ENCODE measurements around the gene MOV10L1. TPM values are rescaled to one million over a fixed set of nuclear protein-coding genes. Genes with fewer than 3 reads are reported as not detected.

Gene MOV10L1
- total and polyA plus RNA-seq, 5 donors from 2014 or later: not detected

GRCh38 chr22:50188356-50188755, 98.5 kb downstream of the MOV10L1 start:
- H3K36me3 Mint-ChIP-seq: peaks cover 5% of the 10 kb centered on the region
- Histone ChIP-seq H3K4me1 (ENCODE audit: control insufficient read depth, insufficient read depth, low read length, poor library complexity, severe bottlenecking) (peaks cover 72% of the 10 kb centered on the region), H3K27me3 (ENCODE audit: control insufficient read depth, insufficient read depth, low read length) (no peaks in the 10 kb centered on the region), H3K36me3 (ENCODE audit: control insufficient read depth, insufficient read depth, low read length) (no peaks in the 10 kb centered on the region), H3K27ac (ENCODE audit: insufficient read depth, low read length, poor library complexity, severe bottlenecking) (peak overlapping the region; percentile 97), H3K4me3 (ENCODE audit: low read depth, low read length) (no peak overlapping the region), H3K9me3 (ENCODE audit: control insufficient read depth in 2 of 2, low read length in 2 of 2) (no peaks in the 10 kb centered on the region)
- no peak for ATAC-seq (ENCODE audit: low read depth in 2 of 2)
- H3K4me1 Mint-ChIP-seq: peaks cover 4 to 60% (median 17%) of the 10 kb centered on the region in 4 donors
- H3K27me3 Mint-ChIP-seq: no peaks in the 10 kb centered on the region
- peak overlapping the region; percentile 4 to 99 (median 26) for H3K27ac Mint-ChIP-seq
- no peak for DNase-seq
- no peaks in the 10 kb centered on the region for H3K9me3 Mint-ChIP-seq
- peak overlapping the region; percentile 16 to 100 (median 84) for H3K4me3 Mint-ChIP-seq

GRCh38 chr22:50189184-50189848, 99.5 kb downstream of the MOV10L1 start:
- H3K36me3 Mint-ChIP-seq: peaks cover 5% of the 10 kb centered on the region
- peaks cover 2% of the 10 kb centered on the region for H3K36me3 ChIP-seq (ENCODE audit: control insufficient read depth, insufficient read depth, low read length)
- peak overlapping the region; percentile 92 to 95 (median 94) for H3K4me3 Mint-ChIP-seq
- H3K9me3 ChIP-seq (ENCODE audit: control insufficient read depth in 2 of 2, low read length in 2 of 2): no peaks in the 10 kb centered on the region
- H3K27me3 Mint-ChIP-seq: no peaks in the 10 kb centered on the region
- no peaks in the 10 kb centered on the region for H3K27me3 ChIP-seq (ENCODE audit: control insufficient read depth, insufficient read depth, low read length)
- H3K4me1 Mint-ChIP-seq: peaks cover 4 to 58% (median 17%) of the 10 kb centered on the region in 4 donors
- no peaks in the 10 kb centered on the region for H3K9me3 Mint-ChIP-seq
- ATAC-seq (ENCODE audit: low read depth in 2 of 2) (no peak), DNase-seq (peak in 1 of 3 donors; percentile 2)
- H3K4me1 ChIP-seq (ENCODE audit: control insufficient read depth, insufficient read depth, low read length, poor library complexity, severe bottlenecking): peaks cover 79% of the 10 kb centered on the region
- no peak overlapping the region for H3K4me3 ChIP-seq (ENCODE audit: low read depth, low read length)
- H3K27ac Mint-ChIP-seq: peak overlapping the region; percentile 97 to 99 (median 99)
- peak overlapping the region; percentile 97 for H3K27ac ChIP-seq (ENCODE audit: insufficient read depth, low read length, poor library complexity, severe bottlenecking)

- H3K9me3 Mint-ChIP-seq: no peaks in the 10 kb centered on the region
- Histone ChIP-seq H3K27me3 (ENCODE audit: control insufficient read depth, insufficient read depth, low read length) (no peaks in the 10 kb centered on the region), H3K9me3 (ENCODE audit: control insufficient read depth in 2 of 2, low read length in 2 of 2) (no peaks in the 10 kb centered on the region), H3K4me1 (ENCODE audit: control insufficient read depth, insufficient read depth, low read length, poor library complexity, severe bottlenecking) (peaks cover 79% of the 10 kb centered on the region), H3K27ac (ENCODE audit: insufficient read depth, low read length, poor library complexity, severe bottlenecking) (peak overlapping the region; percentile 97), H3K36me3 (ENCODE audit: control insufficient read depth, insufficient read depth, low read length) (peaks cover 6% of the 10 kb centered on the region), H3K4me3 (ENCODE audit: low read depth, low read length) (peak overlapping the region; percentile 32)
- no peaks in the 10 kb centered on the region for H3K27me3 Mint-ChIP-seq
- no peak for ATAC-seq (ENCODE audit: low read depth in 2 of 2)
- DNase-seq: no peak
- H3K4me1 Mint-ChIP-seq: peaks cover 4 to 54% (median 17%) of the 10 kb centered on the region in 4 donors
- peaks cover 5% of the 10 kb centered on the region for H3K36me3 Mint-ChIP-seq
- H3K27ac Mint-ChIP-seq: peak overlapping the region; percentile 77 to 99 (median 99)
- H3K4me3 Mint-ChIP-seq: peak overlapping the region; percentile 92 to 95 (median 94)
These were observed 100.0 kb downstream of the MOV10L1 start for GRCh38 chr22:50189849-50190181.

GRCh38 chr22:50190182-50190940, 100.6 kb downstream of the MOV10L1 start:
- H3K9me3 Mint-ChIP-seq: no peaks in the 10 kb centered on the region
- H3K27me3 ChIP-seq (ENCODE audit: control insufficient read depth, insufficient read depth, low read length): no peaks in the 10 kb centered on the region
- H3K36me3 ChIP-seq (ENCODE audit: control insufficient read depth, insufficient read depth, low read length): peaks cover 11% of the 10 kb centered on the region
- H3K27me3 Mint-ChIP-seq: no peaks in the 10 kb centered on the region
- H3K4me3 ChIP-seq (ENCODE audit: low read depth, low read length): peak overlapping the region; percentile 59
- peak; percentile 72 to 92 (median 81) for DNase-seq
- no peaks in the 10 kb centered on the region for H3K9me3 ChIP-seq (ENCODE audit: control insufficient read depth in 2 of 2, low read length in 2 of 2)
- H3K27ac ChIP-seq (ENCODE audit: insufficient read depth, low read length, poor library complexity, severe bottlenecking): peak overlapping the region; percentile 97
- H3K4me1 ChIP-seq (ENCODE audit: control insufficient read depth, insufficient read depth, low read length, poor library complexity, severe bottlenecking): peaks cover 75% of the 10 kb centered on the region
- peak overlapping the region; percentile 99 for H3K27ac Mint-ChIP-seq
- H3K4me1 Mint-ChIP-seq: peaks cover 4 to 54% (median 17%) of the 10 kb centered on the region in 4 donors
- H3K36me3 Mint-ChIP-seq: peaks cover 5% of the 10 kb centered on the region
- ATAC-seq (ENCODE audit: low read depth in 2 of 2): peak; percentile 27 to 30
- peak overlapping the region; percentile 92 to 95 (median 94) for H3K4me3 Mint-ChIP-seq

- peak overlapping the region; percentile 75 for H3K4me3 ChIP-seq (ENCODE audit: low read depth, low read length)
- H3K4me1 Mint-ChIP-seq: peaks cover 4 to 52% (median 17%) of the 10 kb centered on the region in 4 donors
These were observed 101.3 kb downstream of the MOV10L1 start for GRCh38 chr22:50190941-50191741.

GRCh38 chr22:50192436-50193204, 102.8 kb downstream of the MOV10L1 start:
- Mint-ChIP-seq H3K27ac (peak overlapping the region; percentile 97 to 99 (median 99)), H3K4me1 (peaks cover 4 to 43% (median 12%) of the 10 kb centered on the region in 4 donors), H3K9me3 (no peaks in the 10 kb centered on the region), H3K36me3 (peaks cover 5% of the 10 kb centered on the region), H3K27me3 (no peaks in the 10 kb centered on the region), H3K4me3 (peak overlapping the region; percentile 88 to 95 (median 91))
- DNase-seq (peak; percentile 38 to 76 (median 65)), ATAC-seq (ENCODE audit: low read depth in 2 of 2) (peak; percentile 19 to 22)
- Histone ChIP-seq H3K27ac (ENCODE audit: insufficient read depth, low read length, poor library complexity, severe bottlenecking) (peak overlapping the region; percentile 97), H3K9me3 (ENCODE audit: control insufficient read depth in 2 of 2, low read length in 2 of 2) (no peaks in the 10 kb centered on the region), H3K36me3 (ENCODE audit: control insufficient read depth, insufficient read depth, low read length) (peaks cover 15% of the 10 kb centered on the region), H3K27me3 (ENCODE audit: control insufficient read depth, insufficient read depth, low read length) (no peaks in the 10 kb centered on the region), H3K4me1 (ENCODE audit: control insufficient read depth, insufficient read depth, low read length, poor library complexity, severe bottlenecking) (peaks cover 59% of the 10 kb centered on the region), H3K4me3 (ENCODE audit: low read depth, low read length) (peak overlapping the region; percentile 48)

More at GRCh38 chr22:50190941-50191741, 101.3 kb downstream of the MOV10L1 start:
- ATAC-seq (ENCODE audit: low read depth in 2 of 2) (peak; percentile 79 to 83), DNase-seq (peak; percentile 73 to 95 (median 88))
- peaks cover 5% of the 10 kb centered on the region for H3K36me3 Mint-ChIP-seq
- H3K27ac ChIP-seq (ENCODE audit: insufficient read depth, low read length, poor library complexity, severe bottlenecking): peak overlapping the region; percentile 97
- H3K27me3 Mint-ChIP-seq: no peaks in the 10 kb centered on the region
- H3K9me3 Mint-ChIP-seq: no peaks in the 10 kb centered on the region
- peak overlapping the region; percentile 99 for H3K27ac Mint-ChIP-seq
- H3K36me3 ChIP-seq (ENCODE audit: control insufficient read depth, insufficient read depth, low read length): peaks cover 14% of the 10 kb centered on the region
- no peaks in the 10 kb centered on the region for H3K9me3 ChIP-seq (ENCODE audit: control insufficient read depth in 2 of 2, low read length in 2 of 2)
- H3K4me3 Mint-ChIP-seq: peak overlapping the region; percentile 88 to 95 (median 94)
- peaks cover 73% of the 10 kb centered on the region for H3K4me1 ChIP-seq (ENCODE audit: control insufficient read depth, insufficient read depth, low read length, poor library complexity, severe bottlenecking)
- H3K27me3 ChIP-seq (ENCODE audit: control insufficient read depth, insufficient read depth, low read length): no peaks in the 10 kb centered on the region

- Mint-ChIP-seq H3K4me1 (peaks cover 4 to 36% (median 11%) of the 10 kb centered on the region in 4 donors), H3K4me3 (no peak overlapping the region), H3K27me3 (no peaks in the 10 kb centered on the region), H3K27ac (peak overlapping the region in 1 of 3 donors; percentile 87), H3K36me3 (peaks cover 5% of the 10 kb centered on the region), H3K9me3 (no peaks in the 10 kb centered on the region)
- H3K4me3 ChIP-seq (ENCODE audit: low read depth, low read length): no peak overlapping the region
- H3K9me3 ChIP-seq (ENCODE audit: control insufficient read depth in 2 of 2, low read length in 2 of 2): no peaks in the 10 kb centered on the region
- H3K4me1 ChIP-seq (ENCODE audit: control insufficient read depth, insufficient read depth, low read length, poor library complexity, severe bottlenecking): peaks cover 53% of the 10 kb centered on the region
- no peak for DNase-seq
- H3K36me3 ChIP-seq (ENCODE audit: control insufficient read depth, insufficient read depth, low read length): peaks cover 19% of the 10 kb centered on the region
- no peak for ATAC-seq (ENCODE audit: low read depth in 2 of 2)
- no peaks in the 10 kb centered on the region for H3K27me3 ChIP-seq (ENCODE audit: control insufficient read depth, insufficient read depth, low read length)
- peak overlapping the region; percentile 97 for H3K27ac ChIP-seq (ENCODE audit: insufficient read depth, low read length, poor library complexity, severe bottlenecking)
These were observed 103.8 kb downstream of the MOV10L1 start for GRCh38 chr22:50193621-50194020.
